ENCODE measurements around the gene SLC22A23.

- no peak for TF ChIP-seq CTCF (IDR thresholded peaks at IDR 0.05; ENCODE audit: low read depth, low read length)
- TF ChIP-seq EZH2phosphoT487 (IDR thresholded peaks at IDR 0.05; ENCODE audit: low read depth), result no peak
Measured at GRCh38 chr6:3280091-3280490, 176.8 kb downstream of the SLC22A23 start.

All from OCI-LY3 (cell line).